ENCODE measurements around the gene DOCK1.

Gene DOCK1

GRCh38 chr10:127242914-127243313 lies 337.7 kb downstream of the DOCK1 start:
- DNase-seq, result no peak

DNA sequence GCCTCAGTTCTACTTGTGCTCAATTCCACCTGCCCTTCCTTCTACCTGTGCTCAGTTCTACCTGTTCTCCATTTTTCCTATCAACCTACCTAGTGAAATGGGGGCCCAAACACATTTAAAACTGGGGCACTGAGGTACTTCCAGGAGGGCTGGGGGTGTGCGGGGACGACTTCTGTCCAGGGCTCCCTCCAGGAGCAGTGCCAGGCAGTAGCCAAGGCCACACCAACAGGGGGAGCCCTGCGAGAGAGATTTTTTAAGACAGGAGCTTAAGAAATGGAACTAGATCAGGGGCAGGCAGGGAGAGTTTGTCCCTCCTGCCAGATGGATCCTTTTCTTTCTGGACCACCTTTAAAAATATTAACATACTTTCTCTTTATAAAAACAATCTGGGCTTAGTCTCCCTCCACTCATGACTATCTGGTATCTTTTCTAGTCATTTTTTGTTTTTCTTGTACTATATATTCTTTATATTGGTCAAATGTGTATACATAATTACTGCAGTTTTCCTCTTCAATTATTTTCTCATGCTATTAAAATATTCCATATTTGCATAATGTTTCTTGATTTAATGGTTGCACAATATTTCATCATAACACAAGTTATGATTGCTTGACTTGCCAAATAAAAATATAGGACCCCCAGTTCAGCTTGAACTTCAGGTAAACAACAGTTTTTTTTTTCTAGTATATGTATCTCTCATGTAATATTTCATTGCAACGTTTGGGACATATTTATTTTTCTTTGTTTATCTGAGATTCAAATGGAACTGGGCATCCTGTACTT lies 338.5 kb downstream of the DOCK1 start:
- no peak for DNase-seq

DNA sequence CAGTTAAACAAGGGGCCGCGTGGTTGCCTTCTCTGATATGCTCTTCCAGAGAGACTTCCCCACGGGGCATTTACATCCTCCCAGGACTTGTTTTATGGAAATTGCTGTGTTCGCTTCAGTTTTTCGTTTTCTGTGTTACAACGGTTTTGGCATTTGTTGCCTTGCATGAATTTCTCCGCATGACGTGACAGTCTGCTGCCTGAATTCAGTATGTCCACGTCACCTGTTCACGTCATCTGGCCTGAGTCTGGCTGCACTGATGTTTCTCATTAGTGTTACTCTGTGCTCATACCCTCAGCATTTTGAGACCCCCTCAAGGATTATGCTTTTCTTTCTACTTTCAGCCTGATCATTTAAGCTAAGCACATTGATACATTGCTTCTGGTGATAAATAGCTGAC lies 340.2 kb downstream of the DOCK1 start:
- no peak for DNase-seq

GRCh38 chr10:127250031-127250430 lies 344.8 kb downstream of the DOCK1 start:
- no peak for DNase-seq

GRCh38 chr10:127252818-127253217 lies 347.6 kb downstream of the DOCK1 start:
- DNase-seq, result no peak

DNA sequence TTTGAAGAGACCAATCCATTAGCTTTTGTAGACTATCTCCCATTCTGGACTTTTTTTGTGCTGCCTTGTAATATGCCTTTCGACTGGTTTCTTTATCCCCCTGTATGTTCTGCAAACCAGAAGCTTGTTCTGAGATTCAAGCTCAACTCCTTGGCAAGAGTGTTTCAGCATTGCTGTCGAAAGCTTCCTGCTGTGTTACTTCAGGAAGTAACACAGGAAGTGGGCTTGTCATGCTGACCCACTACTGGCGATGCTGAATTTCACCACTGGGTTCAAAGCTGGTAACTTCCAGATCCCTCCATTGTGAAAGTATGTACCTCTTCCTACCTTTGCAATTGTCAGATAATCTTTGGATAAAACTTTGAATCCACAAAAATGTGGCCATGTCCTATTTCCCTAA lies 349.0 kb downstream of the DOCK1 start:
- DNase-seq, result no peak

GRCh38 chr10:127257395-127257794 lies 352.2 kb downstream of the DOCK1 start:
- no peak for DNase-seq

- DNase-seq, result no peak
These were observed 354.1 kb downstream of the DOCK1 start for GRCh38 chr10:127259347-127259746.

- DNase-seq, result no peak
These were observed 357.4 kb downstream of the DOCK1 start for GRCh38 chr10:127262606-127263005.

- no peak for DNase-seq
These were observed 360.1 kb downstream of the DOCK1 start for GRCh38 chr10:127265288-127265687.

GRCh38 chr10:127266431-127266830 lies 361.2 kb downstream of the DOCK1 start:
- DNase-seq, result no peak

DNA sequence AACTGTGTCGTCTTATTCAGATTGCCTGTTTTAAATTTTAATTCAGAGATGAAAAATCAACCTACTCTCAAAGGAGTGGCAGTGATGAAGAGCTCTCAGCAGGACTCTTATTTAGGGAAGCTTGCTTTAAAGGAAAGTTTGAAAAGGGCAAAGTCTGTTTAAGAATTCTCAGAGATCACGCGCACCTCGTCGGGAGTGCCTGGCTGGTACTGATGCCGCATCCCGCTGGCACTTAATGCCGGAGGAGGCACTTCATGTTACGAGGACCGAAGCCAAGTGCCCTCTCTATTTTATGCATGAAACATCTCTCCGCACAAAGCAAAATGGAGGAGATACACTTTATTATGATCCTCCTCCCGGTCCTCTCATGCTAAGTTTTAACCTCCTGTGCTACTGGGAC lies 362.2 kb downstream of the DOCK1 start:
- DNase-seq, result no peak

DNA sequence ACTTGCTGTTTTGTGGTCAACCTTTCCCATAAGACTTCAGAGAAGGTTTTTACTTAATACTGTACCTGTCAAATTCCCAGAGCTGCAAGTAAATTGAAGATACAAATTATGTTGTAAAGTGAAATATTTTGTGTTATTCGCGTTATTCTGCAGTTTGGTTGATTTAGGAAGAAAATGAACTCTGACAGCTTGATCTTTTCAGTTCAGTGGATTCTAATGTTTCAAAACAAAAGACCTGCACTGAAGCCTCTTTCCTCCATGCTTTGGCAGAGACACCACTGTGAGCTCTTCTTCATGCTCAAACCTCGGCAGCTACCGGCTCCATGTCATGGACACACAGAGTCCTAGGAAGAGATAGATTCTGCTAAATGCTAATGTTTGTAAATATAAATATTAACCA lies 366.8 kb downstream of the DOCK1 start:
- no peak for DNase-seq

GRCh38 chr10:127275272-127275671 lies 370.0 kb downstream of the DOCK1 start:
- DNase-seq, result no peak

DNA sequence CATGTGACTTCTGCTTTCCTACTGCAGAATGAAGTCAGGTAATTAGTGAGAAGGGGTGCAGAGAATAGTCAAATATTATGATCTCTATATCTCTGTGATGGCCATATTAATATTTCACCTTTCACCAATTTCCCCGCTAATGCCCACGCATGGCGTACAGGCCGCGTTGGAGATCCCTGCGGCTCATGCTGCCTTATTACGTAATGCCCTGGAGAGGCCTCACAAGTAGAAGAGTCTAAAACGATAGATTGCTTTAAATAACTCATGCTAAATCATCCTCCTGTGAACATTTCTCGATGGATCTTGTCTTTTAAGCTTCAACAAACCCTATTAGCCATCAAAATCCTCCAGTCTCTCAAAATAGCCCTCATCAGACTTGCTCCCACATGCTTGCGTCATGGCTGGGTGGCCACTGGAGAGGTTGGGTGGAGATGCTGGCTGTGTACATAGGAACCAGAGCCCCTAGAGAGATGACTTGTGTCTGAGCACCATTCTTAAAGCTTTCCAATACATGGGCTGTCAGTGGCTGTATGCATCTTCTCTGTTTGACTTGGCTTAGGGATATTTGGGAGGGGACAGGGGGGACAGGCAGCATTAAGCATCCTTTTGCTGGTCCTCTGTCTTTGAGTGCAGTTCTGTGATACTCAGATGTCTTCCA lies 370.7 kb downstream of the DOCK1 start:
- no peak for DNase-seq

- no peak for DNase-seq
These were observed 371.7 kb downstream of the DOCK1 start for GRCh38 chr10:127276794-127277462.

DNA sequence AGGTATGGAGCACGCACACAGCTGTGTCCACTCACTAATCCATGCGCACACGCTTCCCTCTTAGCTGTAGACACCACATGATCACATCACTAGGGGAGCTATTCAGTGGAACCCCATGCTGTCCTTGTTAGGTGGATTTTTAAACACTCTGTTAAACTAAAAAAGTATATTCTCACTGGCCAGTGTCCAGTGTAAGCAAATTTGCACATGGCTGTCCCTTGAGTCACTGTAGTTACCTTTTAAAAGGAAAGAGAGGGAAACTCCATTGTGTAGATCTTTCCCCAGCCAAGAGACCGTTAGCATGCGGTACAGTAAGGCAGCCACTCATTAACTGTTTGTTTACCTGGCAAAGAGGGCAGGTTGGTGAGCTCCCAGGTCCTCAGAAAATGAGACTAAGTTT lies 372.8 kb downstream of the DOCK1 start:
- DNase-seq, result no peak

GRCh38 chr10:127279334-127279774 lies 374.1 kb downstream of the DOCK1 start:
- no peak for DNase-seq

GRCh38 chr10:127280446-127280845 lies 375.2 kb downstream of the DOCK1 start:
- DNase-seq, result no peak

- no peak for DNase-seq
These were observed 377.8 kb downstream of the DOCK1 start for GRCh38 chr10:127283017-127283416.

DNA sequence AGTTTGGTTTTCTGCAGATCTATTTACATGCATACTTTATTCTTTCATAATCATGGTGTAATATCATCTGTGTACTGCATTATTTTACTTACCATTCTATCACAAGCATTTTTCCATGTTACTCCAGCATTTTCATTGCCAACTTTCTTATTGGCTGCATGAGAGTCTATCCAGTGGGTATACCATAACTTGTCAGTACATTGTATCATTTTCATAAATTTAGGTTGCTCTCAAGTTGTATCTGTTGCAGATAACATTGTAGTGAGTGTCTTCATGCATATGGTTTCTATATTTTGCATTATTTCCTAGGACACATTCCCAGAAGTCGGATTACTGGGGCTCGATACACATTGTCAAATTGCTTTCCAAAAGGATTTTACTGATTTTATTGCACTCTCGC lies 378.3 kb downstream of the DOCK1 start:
- DNase-seq, result no peak

GRCh38 chr10:127290850-127291249 lies 385.6 kb downstream of the DOCK1 start:
- DNase-seq, result no peak

- DNase-seq, result no peak
These were observed 386.1 kb downstream of the DOCK1 start for GRCh38 chr10:127291329-127291728.

- DNase-seq, result no peak
These were observed 387.7 kb downstream of the DOCK1 start for GRCh38 chr10:127292888-127293287.

Data from SHP77 treated with DMSO at 0.1 percent for 48 hours (cell line).